Neural cell (in vitro differentiated cells): ENCODE results near the gene SLAMF7. TPM values are rescaled to one million over a fixed set of nuclear protein-coding genes. Genes with fewer than 3 reads are reported as not detected.

ENCODE experiments used
- H2AFZ ChIP-seq: fragments of 200-600, 300-800 bp; sonication (generic), shearing (Covaris generic); 2 replicates; pipeline ENCODE4 v1.6.0; 2014; ENCODE audit warnings: low read depth, mild to moderate bottlenecking, antibody characterized with exemption, low read length, moderate library complexity
- H3F3A ChIP-seq: fragments of 200-600 bp; shearing (Covaris generic); 2 replicates; pipeline ENCODE4 v1.6.1; 2016; ENCODE audit warnings: mild to moderate bottlenecking, moderate library complexity, mixed read lengths, antibody characterized with exemption, low read length; ENCODE audit not compliant: insufficient read depth, poor library complexity, severe bottlenecking
- H3K27ac ChIP-seq: fragments of 200-600, 300-800 bp; sonication (generic), shearing (Covaris generic); 2 replicates; pipeline ENCODE4 v1.5.1; 2014; ENCODE audit warnings: mild to moderate bottlenecking, low read length, moderate library complexity
- H3K27me3 ChIP-seq: fragments of 300-800, 200-600 bp; sonication (generic), shearing (Covaris generic); 2 replicates; pipeline ENCODE4 v1.6.0; 2014; ENCODE audit warnings: mild to moderate bottlenecking, low read depth, low read length, moderate library complexity; ENCODE audit not compliant: insufficient read depth
- H3K36me3 ChIP-seq: fragments of 300-800, 200-600 bp; sonication (generic), shearing (Covaris generic); 2 replicates; pipeline ENCODE4 v1.5.1; 2014; ENCODE audit warnings: mild to moderate bottlenecking, antibody characterized with exemption, low read length, moderate library complexity; ENCODE audit not compliant: insufficient read depth
- H3K4me2 ChIP-seq: fragments of 300-800, 200-600 bp; sonication (generic), shearing (Covaris generic); 2 replicates; pipeline ENCODE4 v1.6.0; 2014; ENCODE audit warnings: mild to moderate bottlenecking, low read length
- H3K4me3 ChIP-seq: fragments of 300-800, 200-600 bp; sonication (generic), shearing (Covaris generic); 2 replicates; pipeline ENCODE4 v1.5.1; 2014; ENCODE audit warnings: mild to moderate bottlenecking, low read length, moderate library complexity
- H3K79me2 ChIP-seq: fragments of 200-600 bp; shearing (Covaris generic); replicated peaks from 2 replicates; pipeline ENCODE4 v1.6.0; 2014; ENCODE audit warnings: mild to moderate bottlenecking, low read length, moderate library complexity; ENCODE audit not compliant: insufficient read depth
- H3K9ac ChIP-seq: fragments of 300-800, 200-600 bp; sonication (generic), shearing (Covaris generic); 2 replicates; pipeline ENCODE4 v1.6.1; 2016; ENCODE audit warnings: mild to moderate bottlenecking, low read length, mixed read lengths
- H3K9me2 ChIP-seq: fragments of 200-600 bp; shearing (Covaris generic); 2 replicates; pipeline ENCODE4 v1.6.1; 2016; ENCODE audit warnings: mild to moderate bottlenecking, low read length, mixed read lengths; ENCODE audit not compliant: insufficient read depth
- H3K9me3 ChIP-seq: fragments of 200-600, 300-800 bp; sonication (generic), shearing (Covaris generic); 2 replicates; pipeline ENCODE4 v1.6.1; 2016; ENCODE audit warnings: mild to moderate bottlenecking, mixed run types, low read length, moderate library complexity, mixed read lengths
- H4K20me1 ChIP-seq: fragments of 200-600 bp; shearing (Covaris generic); 2 replicates; pipeline ENCODE4 v1.6.1; 2016; ENCODE audit warnings: mild to moderate bottlenecking, mixed run types; ENCODE audit not compliant: insufficient read depth
- CTCF ChIP-seq: fragments of 450-650 bp; IDR thresholded peaks from 2 replicates; pipeline ENCODE4 v1.5.1; 2014; ENCODE audit warnings: antibody characterized with exemption, mild to moderate bottlenecking, moderate library complexity; ENCODE audit not compliant: poor library complexity, severe bottlenecking
- EP300 ChIP-seq: fragments of 450-650 bp; conservative IDR thresholded peaks from 2 replicates; pipeline ENCODE4 v1.6.1; 2014; ENCODE audit warnings: antibody characterized with exemption, mild to moderate bottlenecking, moderate library complexity; ENCODE audit not compliant: poor library complexity, severe bottlenecking
- EZH2 ChIP-seq: fragments of 200-600, 300-800 bp; shearing (Covaris generic), sonication (generic); IDR thresholded peaks from 2 replicates; pipeline ENCODE4 v1.6.1; 2014; ENCODE audit warnings: antibody characterized with exemption, low read length, borderline replicate concordance, mild to moderate bottlenecking; ENCODE audit not compliant: insufficient read depth, poor library complexity, severe bottlenecking
- MXI1 ChIP-seq: fragments of 450-650 bp; conservative IDR thresholded peaks from 2 replicates; pipeline ENCODE4 v1.6.1; 2014; ENCODE audit warnings: antibody characterized with exemption, mild to moderate bottlenecking; ENCODE audit not compliant: poor library complexity, severe bottlenecking
- POLR2AphosphoS5 ChIP-seq: IDR thresholded peaks from 2 replicates; pipeline ENCODE4 v1.6.1; 2012
- RAD21 ChIP-seq: fragments of 450-650 bp; conservative IDR thresholded peaks from 2 replicates; pipeline ENCODE4 v1.6.1; 2014; ENCODE audit warnings: antibody characterized with exemption, mild to moderate bottlenecking, moderate library complexity
- REST ChIP-seq: IDR thresholded peaks from 2 replicates; pipeline ENCODE4 v1.6.1; 2012; ENCODE audit warnings: borderline replicate concordance
- SMC3 ChIP-seq: fragments of 450-650 bp; conservative IDR thresholded peaks from 2 replicates; pipeline ENCODE4 v1.6.1; 2014; ENCODE audit warnings: antibody characterized with exemption, mild to moderate bottlenecking, moderate library complexity; ENCODE audit not compliant: poor library complexity
- TAF1 ChIP-seq: IDR thresholded peaks from 2 replicates; pipeline ENCODE4 v1.6.1; 2012; ENCODE audit warnings: low read depth
- polyA plus RNA-seq: library from polyadenylated mRNA; depleted of rRNA; stranded (reverse); fragments of >200 nt; gene quantifications from 2 replicates; pipeline ENCODE4 v1.2.3, GENCODE V29; 2014

SLAMF7 gene
- polyA plus RNA-seq, 1 donor from 2014 or later = not detected

GRCh38 chr1:160776178-160776577 is 37.1 kb downstream of the SLAMF7 start:
- H3K4me2 ChIP-seq = no peak overlapping the region
- no peaks in the 10 kb centered on the region for H3K27me3 ChIP-seq
- H2AFZ ChIP-seq = no peak overlapping the region
- H3F3A ChIP-seq = no peaks in the 10 kb centered on the region
- H3K9me3 ChIP-seq = no peaks in the 10 kb centered on the region
- H3K9me2 ChIP-seq = no peaks in the 10 kb centered on the region
- H3K36me3 ChIP-seq = no peaks in the 10 kb centered on the region
- no peak overlapping the region for H3K4me3 ChIP-seq
- H4K20me1 ChIP-seq = no peaks in the 10 kb centered on the region
- no peak for TF ChIP-seq POLR2AphosphoS5
- no peak for TF ChIP-seq CTCF
- no peak overlapping the region for H3K9ac ChIP-seq
- no peak overlapping the region for H3K27ac ChIP-seq
- no peaks in the 10 kb centered on the region for H3K79me2 ChIP-seq

- no peaks in the 10 kb centered on the region for H3K9me2 ChIP-seq
- H3K4me2 ChIP-seq = no peak overlapping the region
- H3K4me3 ChIP-seq = no peak overlapping the region
These were observed 38.5 kb downstream of the SLAMF7 start for GRCh38 chr1:160777486-160778089.

More at GRCh38 chr1:160777486-160778089, 38.5 kb downstream of the SLAMF7 start:
- H3K9me3 ChIP-seq = no peaks in the 10 kb centered on the region
- no peaks in the 10 kb centered on the region for H3K36me3 ChIP-seq
- TF ChIP-seq SMC3 (no peak), POLR2AphosphoS5 (no peak), RAD21 (no peak), MXI1 (no peak), TAF1 (no peak), EP300 (no peak), CTCF (no peak), REST (no peak), EZH2 (no peak)
- no peaks in the 10 kb centered on the region for H3K27me3 ChIP-seq
- H3F3A ChIP-seq = no peaks in the 10 kb centered on the region
- H3K79me2 ChIP-seq = no peaks in the 10 kb centered on the region
- H3K27ac ChIP-seq = no peak overlapping the region
- no peak overlapping the region for H2AFZ ChIP-seq
- H3K9ac ChIP-seq = no peak overlapping the region
- no peaks in the 10 kb centered on the region for H4K20me1 ChIP-seq
